H9 (cell line): ENCODE results near the gene ATP6V1G2. TPM values are rescaled to one million over a fixed set of nuclear protein-coding genes. Genes with fewer than 3 reads are reported as not detected.

Experiments used
- DNase-seq: peaks from one replicate; pipeline ENCODE4 v3.0.0-alpha.2; 2017
- H2AFZ ChIP-seq: one replicate; pipeline ENCODE4 v1.6.1; 2013; ENCODE audit warnings: mild to moderate bottlenecking, low read length, control low read depth, moderate library complexity
- H2AK5ac ChIP-seq: 2 replicates; pipeline ENCODE4 v1.6.1; 2013; ENCODE audit warnings: low read length, control low read depth, mixed read lengths; ENCODE audit not compliant: insufficient read length
- H2BK120ac ChIP-seq: one replicate; pipeline ENCODE4 v1.6.1; 2013; ENCODE audit warnings: low read depth, mild to moderate bottlenecking, low read length, control low read depth, inconsistent platforms; ENCODE audit not compliant: poor library complexity, severe bottlenecking
- H2BK12ac ChIP-seq: 2 replicates; pipeline ENCODE4 v1.6.1; 2013; ENCODE audit warnings: low read length, control low read depth, mixed read lengths, low read depth; ENCODE audit not compliant: insufficient read length
- H2BK15ac ChIP-seq: 2 replicates; pipeline ENCODE4 v1.6.1; 2013; ENCODE audit warnings: low read depth, low read length, control low read depth
- H2BK20ac ChIP-seq: one replicate; pipeline ENCODE4 v1.6.1; 2013; ENCODE audit warnings: low read depth, mild to moderate bottlenecking, low read length, control low read depth, inconsistent platforms; ENCODE audit not compliant: poor library complexity, severe bottlenecking
- H2BK5ac ChIP-seq: 2 replicates; pipeline ENCODE4 v1.6.1; 2013; ENCODE audit warnings: low read length, control low read depth, mixed read lengths; ENCODE audit not compliant: insufficient read length
- H3K14ac ChIP-seq: 2 replicates; pipeline ENCODE4 v1.6.1; 2013; ENCODE audit warnings: low read length, control low read depth; ENCODE audit not compliant: insufficient read depth
- H3K18ac ChIP-seq: 2 replicates; pipeline ENCODE4 v1.6.1; 2013; ENCODE audit warnings: low read depth, mild to moderate bottlenecking, mixed read lengths, low read length, control low read depth; ENCODE audit not compliant: insufficient read length
- H3K23ac ChIP-seq: 2 replicates; pipeline ENCODE4 v1.6.1; 2013; ENCODE audit warnings: low read length, control low read depth, mixed read lengths, low read depth; ENCODE audit not compliant: insufficient read length
- H3K23me2 ChIP-seq: 2 replicates; pipeline ENCODE4 v1.6.1; 2013; ENCODE audit warnings: low read depth, mild to moderate bottlenecking, mixed read lengths, low read length, control low read depth; ENCODE audit not compliant: insufficient read length, poor library complexity, severe bottlenecking
- H3K27ac ChIP-seq: 2 replicates; pipeline ENCODE4 v1.5.1; 2013; ENCODE audit warnings: low read length, control low read depth, mixed read lengths, low read depth; ENCODE audit not compliant: insufficient read length
- H3K27me3 ChIP-seq: 2 replicates; pipeline ENCODE4 v1.6.1; 2013; ENCODE audit warnings: low read length, control low read depth, inconsistent platforms; ENCODE audit not compliant: insufficient read depth
- H3K4ac ChIP-seq: 2 replicates; pipeline ENCODE4 v1.6.1; 2013; ENCODE audit warnings: low read depth, mild to moderate bottlenecking, control low read depth, inconsistent platforms, low read length, moderate library complexity
- H3K4me1 ChIP-seq: 2 replicates; pipeline ENCODE4 v1.6.1; 2013; ENCODE audit warnings: low read length, control low read depth, inconsistent platforms; ENCODE audit not compliant: insufficient read depth
- H3K4me2 ChIP-seq: 2 replicates; pipeline ENCODE4 v1.6.1; 2013; ENCODE audit warnings: low read length, control low read depth, mixed read lengths; ENCODE audit not compliant: insufficient read length, insufficient read depth
- H3K56ac ChIP-seq: 2 replicates; pipeline ENCODE4 v1.6.1; 2013; ENCODE audit warnings: low read depth, mild to moderate bottlenecking, mixed read lengths, low read length, control low read depth; ENCODE audit not compliant: insufficient read length
- H3K79me1 ChIP-seq: 2 replicates; pipeline ENCODE4 v1.6.1; 2013; ENCODE audit warnings: low read depth, mild to moderate bottlenecking, moderate library complexity, low read length, control low read depth, inconsistent platforms; ENCODE audit not compliant: insufficient read depth, poor library complexity, severe bottlenecking
- H3K79me2 ChIP-seq: 2 replicates; pipeline ENCODE4 v1.6.1; 2013; ENCODE audit warnings: low read length, control low read depth, inconsistent platforms; ENCODE audit not compliant: insufficient read depth
- H3K9ac ChIP-seq: 2 replicates; pipeline ENCODE4 v1.6.1; 2013; ENCODE audit warnings: low read length, control low read depth, mixed read lengths; ENCODE audit not compliant: insufficient read length; ENCODE audit errors: extremely low read depth
- H3K9me3 ChIP-seq: one replicate; pipeline ENCODE4 v1.6.1; 2013; ENCODE audit warnings: low read depth, low read length, inconsistent platforms; ENCODE audit not compliant: control insufficient read depth
- H3T11ph ChIP-seq: one replicate; pipeline ENCODE4 v1.6.1; 2013; ENCODE audit warnings: mild to moderate bottlenecking, low read length, control low read depth, inconsistent platforms
- H4K20me1 ChIP-seq: one replicate; pipeline ENCODE4 v1.6.1; 2013; ENCODE audit not compliant: control insufficient read depth, insufficient read length, insufficient read depth
- H4K5ac ChIP-seq: 2 replicates; pipeline ENCODE4 v1.6.1; 2013; ENCODE audit warnings: low read depth, mild to moderate bottlenecking, mixed read lengths, low read length, control low read depth; ENCODE audit not compliant: insufficient read length
- H4K8ac ChIP-seq: replicated peaks from 2 replicates; pipeline ENCODE4 v1.6.1; 2013; ENCODE audit warnings: low read length, control low read depth, mixed read lengths, low read depth; ENCODE audit not compliant: insufficient read length
- H4K91ac ChIP-seq: 2 replicates; pipeline ENCODE4 v1.6.1; 2013; ENCODE audit warnings: low read depth, mild to moderate bottlenecking, moderate library complexity, mixed read lengths, low read length, control low read depth; ENCODE audit not compliant: insufficient read length
- H3K27ac Mint-ChIP-seq, 3 experiments: 2 replicates in 2 of 3; 3 replicates in 1 of 3; pipeline ENCODE4 v1.8.0; 2020 to 2021; ENCODE audit warnings: mixed read lengths in 3 of 3, mild to moderate bottlenecking in 1 of 3, moderate library complexity in 1 of 3
- H3K27me3 Mint-ChIP-seq: 2 replicates; pipeline ENCODE4 v1.8.0; 2021; ENCODE audit warnings: low read depth, mild to moderate bottlenecking, moderate library complexity, mixed read lengths
- H3K36me3 Mint-ChIP-seq, 3 experiments: 2 replicates in 2 of 3; 3 replicates in 1 of 3; pipeline ENCODE4 v1.8.0; 2020 to 2021; ENCODE audit warnings: low read depth in 3 of 3, mixed read lengths in 3 of 3; ENCODE audit not compliant: insufficient read depth in 1 of 3
- H3K4me1 Mint-ChIP-seq, 2 experiments: 2 replicates each; pipeline ENCODE4 v1.8.0; 2020; ENCODE audit warnings: mixed read lengths in 2 of 2
- H3K4me3 Mint-ChIP-seq, 2 experiments: 2 replicates in 1 of 2; 3 replicates in 1 of 2; pipeline ENCODE4 v1.8.0; 2020 to 2021; ENCODE audit warnings: mild to moderate bottlenecking in 2 of 2, mixed read lengths in 2 of 2, moderate library complexity in 1 of 2
- H3K9me3 Mint-ChIP-seq, 2 experiments: 2 replicates in 1 of 2; 3 replicates in 1 of 2; pipeline ENCODE4 v1.8.0; 2020; ENCODE audit warnings: mild to moderate bottlenecking in 2 of 2, mixed read lengths in 2 of 2, moderate library complexity in 1 of 2
- WGBS: extraction: QIAGEN DNeasy Blood & Tissue Kit; methylation state at CpG from one replicate; pipeline ENCODE4 v1.1.7; 2013; ENCODE audit warnings: missing lambda C conversion rate, low lambda C conversion rate, mixed read lengths; ENCODE audit not compliant: insufficient read length; ENCODE audit errors: extremely low coverage; 5-methylcytosine and 5-hydroxymethylcytosine counted together
- total RNA-seq: library from RNA; stranded (reverse); gene quantifications from 2 replicates; pipeline ENCODE4 v1.2.1, GENCODE V29; 2021
- TF ChIP-seq, protein P1 (sequence below): fragments of 200-600 bp; sonication (generic); conservative IDR thresholded peaks from 3 replicates; pipeline ENCODE4 v1.8.0; 2021; ENCODE audit warnings: antibody characterized with exemption, mild to moderate bottlenecking

Gene ATP6V1G2
- total RNA-seq, 1 experiment from 2014 or later: 3.8 TPM

DNA sequence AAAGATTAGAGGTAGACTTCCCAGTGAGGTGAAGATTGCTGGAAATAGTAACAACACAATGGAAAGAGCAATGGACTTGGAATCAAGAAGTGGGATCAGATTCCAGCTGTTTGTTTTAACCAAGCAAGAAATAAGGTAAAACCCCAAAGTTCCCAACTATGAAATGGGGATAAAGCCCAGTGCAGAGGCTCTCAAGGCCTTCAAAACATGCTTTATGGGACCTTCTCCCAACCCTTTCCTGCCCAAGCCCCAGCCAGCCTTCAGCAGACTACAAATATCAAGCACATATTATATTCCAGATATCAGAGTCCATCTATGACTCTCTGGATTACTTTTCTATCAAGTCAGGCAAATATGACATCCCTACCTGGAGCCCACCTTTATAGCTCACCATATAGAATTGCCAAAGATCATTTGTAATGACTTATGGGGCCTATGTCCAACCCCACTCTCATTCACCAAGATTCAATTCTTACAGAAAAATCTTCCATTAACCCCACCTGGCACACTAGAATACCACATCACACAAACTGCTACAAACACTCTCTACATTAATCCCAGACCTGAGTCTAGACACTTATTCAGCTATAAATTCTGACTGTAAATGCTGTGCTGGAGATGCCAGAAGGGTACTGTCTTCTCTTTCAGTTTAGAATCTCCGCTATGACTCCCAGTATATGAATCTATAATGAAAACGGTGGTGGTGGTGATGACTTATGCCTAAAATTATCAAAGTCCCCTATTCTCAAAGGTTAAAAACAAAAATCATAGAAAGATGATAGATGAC lies 10.7 kb downstream of the ATP6V1G2 start:
- Histone ChIP-seq H3T11ph (no peak overlapping the region), H4K8ac (no peak overlapping the region), H3K79me2 (peaks cover 25% of the 10 kb centered on the region), H3K9me3 (no peaks in the 10 kb centered on the region), H3K79me1 (peaks cover 16% of the 10 kb centered on the region), H3K14ac (no peak overlapping the region), H2AFZ (no peak overlapping the region), H3K23ac (no peak overlapping the region), H3K27ac (no peak overlapping the region), H3K4me2 (no peak overlapping the region), H2AK5ac (no peak overlapping the region), H4K5ac (no peak overlapping the region), H4K91ac (no peak overlapping the region), H3K4ac (no peak overlapping the region), H3K27me3 (no peaks in the 10 kb centered on the region), H3K23me2 (peaks cover 5% of the 10 kb centered on the region), H2BK15ac (no peak overlapping the region), H3K18ac (no peak overlapping the region), H3K4me1 (peaks cover 2% of the 10 kb centered on the region; the same call in 1 of the 2 replicates), H3K9ac (no peak overlapping the region), H3K56ac (no peak overlapping the region), H2BK5ac (no peak overlapping the region), H2BK12ac (no peak overlapping the region), H2BK120ac (no peak overlapping the region), H4K20me1 (peaks cover 4% of the 10 kb centered on the region), H2BK20ac (no peak overlapping the region)
- no peaks in the 10 kb centered on the region for H3K27me3 Mint-ChIP-seq
- peak overlapping the region in 1 of 3 experiments; percentile 46; a peak in 3 of 7 replicates for H3K27ac Mint-ChIP-seq
- WGBS: no CpG with 5 or more reads among the region's 2 CpGs
- no peaks in the 10 kb centered on the region for H3K9me3 Mint-ChIP-seq
- DNase-seq: no peak
- TF ChIP-seq, protein P1, sequence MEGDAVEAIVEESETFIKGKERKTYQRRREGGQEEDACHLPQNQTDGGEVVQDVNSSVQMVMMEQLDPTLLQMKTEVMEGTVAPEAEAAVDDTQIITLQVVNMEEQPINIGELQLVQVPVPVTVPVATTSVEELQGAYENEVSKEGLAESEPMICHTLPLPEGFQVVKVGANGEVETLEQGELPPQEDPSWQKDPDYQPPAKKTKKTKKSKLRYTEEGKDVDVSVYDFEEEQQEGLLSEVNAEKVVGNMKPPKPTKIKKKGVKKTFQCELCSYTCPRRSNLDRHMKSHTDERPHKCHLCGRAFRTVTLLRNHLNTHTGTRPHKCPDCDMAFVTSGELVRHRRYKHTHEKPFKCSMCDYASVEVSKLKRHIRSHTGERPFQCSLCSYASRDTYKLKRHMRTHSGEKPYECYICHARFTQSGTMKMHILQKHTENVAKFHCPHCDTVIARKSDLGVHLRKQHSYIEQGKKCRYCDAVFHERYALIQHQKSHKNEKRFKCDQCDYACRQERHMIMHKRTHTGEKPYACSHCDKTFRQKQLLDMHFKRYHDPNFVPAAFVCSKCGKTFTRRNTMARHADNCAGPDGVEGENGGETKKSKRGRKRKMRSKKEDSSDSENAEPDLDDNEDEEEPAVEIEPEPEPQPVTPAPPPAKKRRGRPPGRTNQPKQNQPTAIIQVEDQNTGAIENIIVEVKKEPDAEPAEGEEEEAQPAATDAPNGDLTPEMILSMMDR: no peak
- H3K4me3 Mint-ChIP-seq: no peak overlapping the region; a peak in 1 of 5 replicates
- peaks cover 36 to 42% of the 10 kb centered on the region in 2 experiments for H3K4me1 Mint-ChIP-seq
- H3K36me3 Mint-ChIP-seq: peaks cover 86 to 98% (median 97%) of the 10 kb centered on the region in 3 experiments
